Stimulated activated CD4-positive, alpha-beta T cell treated with anti-CD3 and anti-CD28 coated beads, Interleukin-2, amount 100 ng/mL, for 4 hours (primary cell): ENCODE results near the gene BNIP5.

Experiments
- DNase-seq: peaks from one replicate; pipeline ENCODE4 v3.0.0-alpha.2; 2020; ENCODE audit warnings: low read depth

The BNIP5 gene

GRCh38 chr6:36267731-36268477 is 68.8 kb downstream of the BNIP5 start:
- DNase-seq: no peak

- DNase-seq: no peak
Observed at GRCh38 chr6:36266913-36267644, 69.6 kb downstream of the BNIP5 start.
